SK-N-SH treated with all-trans-retinoic acid at 6 μM for 48 hours (cell line): ENCODE results near the gene CEMIP.

Source experiments
- ATAC-seq: fragments of 200-7000 bp; cut with Tn5 transposase; 3 replicates; pipeline ENCODE4 v1.9.1; 2020; ENCODE audit warnings: mild to moderate bottlenecking, moderate library complexity
- ARNTL ChIP-seq: fragments of 450-650 bp; formaldehyde crosslinking; IDR thresholded peaks from 2 replicates; pipeline ENCODE4 v1.5.0; 2020; ENCODE audit warnings: low read depth, mild to moderate bottlenecking, moderate library complexity, borderline replicate concordance
- BACH2 ChIP-seq: fragments of 250-450 bp; sonication (Bioruptor Pico); IDR thresholded peaks from 2 replicates; pipeline ENCODE4 v1.9.0; 2021; ENCODE audit warnings: mild to moderate bottlenecking, borderline replicate concordance
- CSDC2 ChIP-seq: fragments of 250-450 bp; sonication (Bioruptor Pico); IDR thresholded peaks from 2 replicates; pipeline ENCODE4 v1.5.0; 2020; ENCODE audit warnings: mild to moderate bottlenecking, moderate library complexity
- CSRNP3 ChIP-seq: fragments of 250-450 bp; sonication (Bioruptor Pico); IDR thresholded peaks from 2 replicates; pipeline ENCODE4 v1.5.1; 2021; ENCODE audit warnings: mild to moderate bottlenecking, moderate library complexity
- ESRRG ChIP-seq: fragments of 250-450 bp; sonication (Bioruptor Pico); IDR thresholded peaks from 2 replicates; pipeline ENCODE4 v1.6.1; 2021; ENCODE audit warnings: mild to moderate bottlenecking
- GLIS3 ChIP-seq: fragments of 250-450 bp; sonication (Bioruptor Pico); IDR thresholded peaks from 2 replicates; pipeline ENCODE4 v1.5.0; 2020; ENCODE audit warnings: mild to moderate bottlenecking, moderate library complexity
- OSR1 ChIP-seq: fragments of 250-450 bp; sonication (Bioruptor Pico); IDR thresholded peaks from 2 replicates; pipeline ENCODE4 v1.8.0; 2022; ENCODE audit warnings: moderate library complexity, mild to moderate bottlenecking, inconsistent platforms
- PATZ1 ChIP-seq: fragments of 250-450 bp; sonication (Bioruptor Pico); IDR thresholded peaks from 2 replicates; pipeline ENCODE4 v1.8.0; 2020; ENCODE audit warnings: mild to moderate bottlenecking, moderate library complexity, borderline replicate concordance
- PPARA ChIP-seq: fragments of 250-450 bp; sonication (Bioruptor Pico); IDR thresholded peaks from 2 replicates; pipeline ENCODE4 v1.5.0; 2020; ENCODE audit warnings: mild to moderate bottlenecking, borderline replicate concordance
- RARB ChIP-seq: fragments of 250-450 bp; sonication (Bioruptor Pico); IDR thresholded peaks from 2 replicates; pipeline ENCODE4 v1.8.0; 2021; ENCODE audit warnings: mild to moderate bottlenecking, moderate library complexity
- TCF4 ChIP-seq: fragments of 250-450 bp; sonication (Bioruptor Pico); IDR thresholded peaks from 2 replicates; pipeline ENCODE4 v1.8.0; 2021; ENCODE audit warnings: mild to moderate bottlenecking, moderate library complexity, borderline replicate concordance
- TOX ChIP-seq: fragments of 250-450 bp; sonication (Bioruptor Pico); IDR thresholded peaks from 2 replicates; pipeline ENCODE4 v1.8.0; 2021; ENCODE audit warnings: mild to moderate bottlenecking, moderate library complexity, borderline replicate concordance
- ZFP3 ChIP-seq: fragments of 250-450 bp; sonication (Bioruptor Pico); IDR thresholded peaks from 2 replicates; pipeline ENCODE4 v1.5.0; 2020; ENCODE audit warnings: mild to moderate bottlenecking, moderate library complexity
- ZFP30 ChIP-seq: fragments of 450-650 bp; formaldehyde crosslinking; IDR thresholded peaks from 2 replicates; pipeline ENCODE4 v1.5.0; 2022; ENCODE audit warnings: mild to moderate bottlenecking, moderate library complexity
- ZNF565 ChIP-seq: fragments of 450-650 bp; formaldehyde crosslinking; conservative IDR thresholded peaks from 2 replicates; pipeline ENCODE4 v1.5.0; 2020; ENCODE audit warnings: low read depth, mild to moderate bottlenecking, moderate library complexity
- ZNF8 ChIP-seq: fragments of 450-650 bp; formaldehyde crosslinking; IDR thresholded peaks from 2 replicates; pipeline ENCODE4 v1.5.0; 2020; ENCODE audit warnings: mild to moderate bottlenecking, moderate library complexity
- TF ChIP-seq, protein P1 (sequence below): fragments of 250-450 bp; sonication (Bioruptor Pico); IDR thresholded peaks from 2 replicates; pipeline ENCODE4 v1.5.0; 2020; ENCODE audit warnings: mild to moderate bottlenecking, moderate library complexity
- TF ChIP-seq, protein P2 (sequence below): fragments of 250-450 bp; sonication (Bioruptor Pico); IDR thresholded peaks from 2 replicates; pipeline ENCODE4 v1.8.0; 2021; ENCODE audit warnings: low read depth, mild to moderate bottlenecking, moderate library complexity, borderline replicate concordance

The CEMIP gene

DNA sequence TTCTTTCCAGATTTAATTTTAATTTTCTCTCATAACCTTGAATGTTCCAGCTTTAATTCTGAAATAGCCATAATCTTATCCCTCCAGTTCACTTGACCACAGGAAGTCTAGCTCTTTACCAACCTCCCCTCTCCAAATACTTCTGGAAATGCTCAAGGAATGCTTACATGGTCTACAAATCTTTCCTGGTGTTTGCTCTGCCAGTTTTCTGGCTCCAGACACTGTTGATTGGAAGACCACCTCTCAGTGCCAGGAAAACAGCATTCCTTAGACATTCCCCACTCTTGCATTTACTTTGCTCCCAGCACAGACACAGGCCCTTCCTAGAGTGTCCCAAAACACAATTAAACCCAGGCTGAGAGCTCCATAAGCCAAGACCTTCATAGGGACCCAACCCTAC lies 111.8 kb downstream of the CEMIP start:
- ATAC-seq: no peak
- TF ChIP-seq ZFP30 (CRISPR knock-in tag): no peak
- TF ChIP-seq, protein P1, sequence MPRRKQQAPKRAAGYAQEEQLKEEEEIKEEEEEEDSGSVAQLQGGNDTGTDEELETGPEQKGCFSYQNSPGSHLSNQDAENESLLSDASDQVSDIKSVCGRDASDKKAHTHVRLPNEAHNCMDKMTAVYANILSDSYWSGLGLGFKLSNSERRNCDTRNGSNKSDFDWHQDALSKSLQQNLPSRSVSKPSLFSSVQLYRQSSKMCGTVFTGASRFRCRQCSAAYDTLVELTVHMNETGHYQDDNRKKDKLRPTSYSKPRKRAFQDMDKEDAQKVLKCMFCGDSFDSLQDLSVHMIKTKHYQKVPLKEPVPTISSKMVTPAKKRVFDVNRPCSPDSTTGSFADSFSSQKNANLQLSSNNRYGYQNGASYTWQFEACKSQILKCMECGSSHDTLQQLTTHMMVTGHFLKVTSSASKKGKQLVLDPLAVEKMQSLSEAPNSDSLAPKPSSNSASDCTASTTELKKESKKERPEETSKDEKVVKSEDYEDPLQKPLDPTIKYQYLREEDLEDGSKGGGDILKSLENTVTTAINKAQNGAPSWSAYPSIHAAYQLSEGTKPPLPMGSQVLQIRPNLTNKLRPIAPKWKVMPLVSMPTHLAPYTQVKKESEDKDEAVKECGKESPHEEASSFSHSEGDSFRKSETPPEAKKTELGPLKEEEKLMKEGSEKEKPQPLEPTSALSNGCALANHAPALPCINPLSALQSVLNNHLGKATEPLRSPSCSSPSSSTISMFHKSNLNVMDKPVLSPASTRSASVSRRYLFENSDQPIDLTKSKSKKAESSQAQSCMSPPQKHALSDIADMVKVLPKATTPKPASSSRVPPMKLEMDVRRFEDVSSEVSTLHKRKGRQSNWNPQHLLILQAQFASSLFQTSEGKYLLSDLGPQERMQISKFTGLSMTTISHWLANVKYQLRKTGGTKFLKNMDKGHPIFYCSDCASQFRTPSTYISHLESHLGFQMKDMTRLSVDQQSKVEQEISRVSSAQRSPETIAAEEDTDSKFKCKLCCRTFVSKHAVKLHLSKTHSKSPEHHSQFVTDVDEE: no peak
- TF ChIP-seq ESRRG (CRISPR knock-in tag): no peak
- no peak for TF ChIP-seq OSR1 (CRISPR knock-in tag)
- no peak for TF ChIP-seq CSRNP3 (CRISPR knock-in tag)
- no peak for TF ChIP-seq PPARA (CRISPR knock-in tag)
- no peak for TF ChIP-seq GLIS3 (CRISPR knock-in tag)
- no peak for TF ChIP-seq ZNF8 (CRISPR knock-in tag)
- TF ChIP-seq ARNTL (CRISPR knock-in tag): no peak

GRCh38 chr15:80892414-80892813 lies 113.2 kb downstream of the CEMIP start:
- TF ChIP-seq ZFP3 (CRISPR knock-in tag): no peak
- TF ChIP-seq PATZ1 (CRISPR knock-in tag): no peak
- no peak for TF ChIP-seq RARB (CRISPR knock-in tag)
- TF ChIP-seq CSRNP3 (CRISPR knock-in tag): no peak
- TF ChIP-seq ZNF565 (CRISPR knock-in tag): no peak
- no peak for ATAC-seq

DNA sequence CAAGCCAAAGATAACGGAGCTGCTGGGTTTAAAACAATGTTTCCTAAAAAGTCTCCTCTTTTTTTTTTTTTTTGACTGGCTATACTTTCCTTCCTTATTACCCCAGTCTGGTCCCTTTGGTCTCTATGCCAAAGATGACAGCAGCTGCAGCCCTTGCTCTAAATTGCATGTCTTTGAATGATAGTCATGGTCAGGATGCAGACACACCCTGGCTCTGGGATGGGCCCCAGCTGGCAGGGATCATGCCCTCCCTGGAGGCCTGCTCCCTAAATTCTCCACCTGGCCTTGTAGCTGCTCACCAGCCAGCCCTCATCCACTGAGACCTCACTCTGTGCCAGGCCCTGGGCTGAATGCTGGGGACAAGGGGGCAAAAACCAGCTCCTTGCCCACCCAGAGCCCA lies 114.6 kb downstream of the CEMIP start:
- no peak for TF ChIP-seq BACH2 (CRISPR knock-in tag)
- TF ChIP-seq ZNF565 (CRISPR knock-in tag): no peak
- TF ChIP-seq TCF4: no peak
- TF ChIP-seq, protein P1: no peak
- no peak for TF ChIP-seq CSDC2 (CRISPR knock-in tag)
- no peak for TF ChIP-seq GLIS3 (CRISPR knock-in tag)
- TF ChIP-seq ZFP3 (CRISPR knock-in tag): no peak
- no peak for TF ChIP-seq ARNTL (CRISPR knock-in tag)
- no peak for TF ChIP-seq ZNF8 (CRISPR knock-in tag)
- TF ChIP-seq, protein P2, sequence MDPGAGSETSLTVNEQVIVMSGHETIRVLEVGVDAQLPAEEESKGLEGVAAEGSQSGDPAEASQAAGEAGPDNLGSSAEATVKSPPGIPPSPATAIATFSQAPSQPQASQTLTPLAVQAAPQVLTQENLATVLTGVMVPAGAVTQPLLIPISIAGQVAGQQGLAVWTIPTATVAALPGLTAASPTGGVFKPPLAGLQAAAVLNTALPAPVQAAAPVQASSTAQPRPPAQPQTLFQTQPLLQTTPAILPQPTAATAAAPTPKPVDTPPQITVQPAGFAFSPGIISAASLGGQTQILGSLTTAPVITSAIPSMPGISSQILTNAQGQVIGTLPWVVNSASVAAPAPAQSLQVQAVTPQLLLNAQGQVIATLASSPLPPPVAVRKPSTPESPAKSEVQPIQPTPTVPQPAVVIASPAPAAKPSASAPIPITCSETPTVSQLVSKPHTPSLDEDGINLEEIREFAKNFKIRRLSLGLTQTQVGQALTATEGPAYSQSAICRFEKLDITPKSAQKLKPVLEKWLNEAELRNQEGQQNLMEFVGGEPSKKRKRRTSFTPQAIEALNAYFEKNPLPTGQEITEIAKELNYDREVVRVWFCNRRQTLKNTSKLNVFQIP (CRISPR knock-in tag): no peak
- TF ChIP-seq RARB (CRISPR knock-in tag): no peak
- no peak for TF ChIP-seq PATZ1 (CRISPR knock-in tag)
- TF ChIP-seq TOX (CRISPR knock-in tag): no peak
- ATAC-seq: no peak
